ENCODE data around the gene NFIB.

NFIB gene

DNA sequence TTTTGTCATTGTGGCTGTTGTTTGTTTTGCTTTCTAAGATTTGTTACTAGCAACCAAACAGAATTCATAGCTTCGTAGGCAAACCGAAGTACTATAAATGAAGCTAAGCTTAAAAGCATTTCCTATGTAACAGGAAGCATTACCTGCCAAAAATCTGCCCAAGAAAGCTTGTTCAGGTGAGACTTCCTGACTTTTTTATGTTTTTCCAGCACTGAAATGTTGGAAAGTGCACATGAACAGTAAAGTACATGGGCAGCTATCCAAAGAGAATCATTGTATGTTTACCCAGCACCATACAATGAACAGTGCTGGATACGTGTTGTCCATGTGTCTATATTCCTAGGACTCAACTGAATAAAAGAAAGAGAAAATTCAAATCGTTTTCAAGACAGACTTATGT is 247.1 kb downstream of the NFIB start:
- no peaks in the 10 kb centered on the region for H3K27me3 ChIP-seq (ENCODE audit: insufficient read depth, low read depth, severe bottlenecking)
- no peaks in the 10 kb centered on the region for H3K36me3 ChIP-seq
- H3K4me3 ChIP-seq (ENCODE audit: low read depth, low read length), result no peak overlapping the region
- no peak overlapping the region for H3K27ac ChIP-seq
- TF ChIP-seq, protein P1, sequence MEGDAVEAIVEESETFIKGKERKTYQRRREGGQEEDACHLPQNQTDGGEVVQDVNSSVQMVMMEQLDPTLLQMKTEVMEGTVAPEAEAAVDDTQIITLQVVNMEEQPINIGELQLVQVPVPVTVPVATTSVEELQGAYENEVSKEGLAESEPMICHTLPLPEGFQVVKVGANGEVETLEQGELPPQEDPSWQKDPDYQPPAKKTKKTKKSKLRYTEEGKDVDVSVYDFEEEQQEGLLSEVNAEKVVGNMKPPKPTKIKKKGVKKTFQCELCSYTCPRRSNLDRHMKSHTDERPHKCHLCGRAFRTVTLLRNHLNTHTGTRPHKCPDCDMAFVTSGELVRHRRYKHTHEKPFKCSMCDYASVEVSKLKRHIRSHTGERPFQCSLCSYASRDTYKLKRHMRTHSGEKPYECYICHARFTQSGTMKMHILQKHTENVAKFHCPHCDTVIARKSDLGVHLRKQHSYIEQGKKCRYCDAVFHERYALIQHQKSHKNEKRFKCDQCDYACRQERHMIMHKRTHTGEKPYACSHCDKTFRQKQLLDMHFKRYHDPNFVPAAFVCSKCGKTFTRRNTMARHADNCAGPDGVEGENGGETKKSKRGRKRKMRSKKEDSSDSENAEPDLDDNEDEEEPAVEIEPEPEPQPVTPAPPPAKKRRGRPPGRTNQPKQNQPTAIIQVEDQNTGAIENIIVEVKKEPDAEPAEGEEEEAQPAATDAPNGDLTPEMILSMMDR (IDR thresholded peaks at IDR 0.05; ENCODE audit: low read depth, low read length), result no peak
- no peak for DNase-seq
- H3K9me3 ChIP-seq (ENCODE audit: severe bottlenecking), result no peaks in the 10 kb centered on the region

DNA sequence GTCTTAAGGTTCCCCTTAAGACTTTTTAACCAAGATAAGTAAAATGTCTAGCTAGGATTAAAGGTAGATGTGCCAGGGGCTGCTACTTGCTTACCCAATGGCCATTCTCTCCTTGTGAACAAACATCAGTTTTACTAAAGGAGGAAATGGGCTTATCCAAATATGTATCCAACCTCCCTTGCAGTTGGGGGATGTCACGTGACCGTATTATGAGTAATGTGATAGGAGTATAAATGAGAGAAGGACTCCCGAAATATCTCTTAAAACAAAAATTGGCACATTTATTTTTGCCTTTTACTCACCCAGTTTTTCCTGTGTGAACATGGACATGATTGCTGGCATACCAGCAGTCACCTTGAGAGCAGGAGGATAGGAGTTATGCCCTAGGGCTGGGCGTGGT is 247.9 kb downstream of the NFIB start:
- TF ChIP-seq, protein P1 (IDR thresholded peaks at IDR 0.05; ENCODE audit: low read depth, low read length), result no peak
- no peak for DNase-seq

DNA sequence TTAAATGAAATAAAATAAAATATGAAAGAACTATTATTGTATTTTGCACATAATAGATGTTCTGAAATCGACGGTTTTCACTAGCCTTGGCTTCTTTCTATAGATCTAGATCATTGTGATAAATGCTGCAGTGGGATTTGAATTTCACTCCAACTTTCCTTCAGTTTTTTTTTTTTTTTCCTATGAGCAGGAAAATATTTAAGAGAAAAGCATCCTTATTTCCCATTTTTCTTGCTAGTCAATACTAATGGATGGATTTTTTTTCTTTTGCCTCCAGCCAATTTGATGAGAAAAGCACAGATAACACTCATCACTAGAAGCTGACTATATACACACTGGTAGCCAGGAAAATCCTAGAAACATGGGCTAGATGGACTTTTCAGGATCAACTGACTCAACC is 249.0 kb downstream of the NFIB start:
- Histone ChIP-seq H3K27me3 (ENCODE audit: insufficient read depth, low read depth, severe bottlenecking) (no peaks in the 10 kb centered on the region), H3K9me3 (ENCODE audit: severe bottlenecking) (no peaks in the 10 kb centered on the region), H3K36me3 (no peaks in the 10 kb centered on the region), H3K4me3 (ENCODE audit: low read depth, low read length) (no peak overlapping the region), H3K27ac (no peak overlapping the region)
- no peak for DNase-seq
- TF ChIP-seq, protein P1 (IDR thresholded peaks at IDR 0.05; ENCODE audit: low read depth, low read length), result no peak

More for the DNA sequence above, 247.9 kb downstream of the NFIB start:
- Histone ChIP-seq H3K4me3 (ENCODE audit: low read depth, low read length) (no peak overlapping the region), H3K27me3 (ENCODE audit: insufficient read depth, low read depth, severe bottlenecking) (no peaks in the 10 kb centered on the region), H3K36me3 (no peaks in the 10 kb centered on the region), H3K27ac (no peak overlapping the region), H3K9me3 (ENCODE audit: severe bottlenecking) (no peaks in the 10 kb centered on the region)

DNA sequence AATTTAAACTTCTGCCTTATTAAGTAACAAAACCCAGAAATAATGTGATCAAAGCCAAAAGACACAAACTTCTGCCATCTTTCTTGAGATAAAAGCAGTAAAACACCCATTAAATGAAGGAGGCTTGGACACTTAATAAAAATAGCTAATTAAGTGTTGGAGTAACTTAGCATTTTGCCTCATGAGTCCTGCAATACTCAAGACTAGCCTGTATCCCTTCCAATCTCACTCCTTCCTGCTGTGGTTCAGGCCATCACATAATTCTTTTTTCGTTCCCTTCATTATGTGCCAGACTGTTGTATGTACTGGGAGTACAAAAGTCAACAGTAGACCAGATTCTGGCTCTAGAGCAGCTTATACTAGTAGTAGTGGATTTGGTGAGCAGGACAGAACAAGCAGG is 250.2 kb downstream of the NFIB start:
- TF ChIP-seq, protein P1 (IDR thresholded peaks at IDR 0.05; ENCODE audit: low read depth, low read length), result no peak
- Histone ChIP-seq H3K36me3 (no peaks in the 10 kb centered on the region), H3K27me3 (ENCODE audit: insufficient read depth, low read depth, severe bottlenecking) (no peaks in the 10 kb centered on the region), H3K27ac (no peak overlapping the region), H3K4me3 (ENCODE audit: low read depth, low read length) (no peak overlapping the region), H3K9me3 (ENCODE audit: severe bottlenecking) (no peaks in the 10 kb centered on the region)
- no peak for DNase-seq

DNA sequence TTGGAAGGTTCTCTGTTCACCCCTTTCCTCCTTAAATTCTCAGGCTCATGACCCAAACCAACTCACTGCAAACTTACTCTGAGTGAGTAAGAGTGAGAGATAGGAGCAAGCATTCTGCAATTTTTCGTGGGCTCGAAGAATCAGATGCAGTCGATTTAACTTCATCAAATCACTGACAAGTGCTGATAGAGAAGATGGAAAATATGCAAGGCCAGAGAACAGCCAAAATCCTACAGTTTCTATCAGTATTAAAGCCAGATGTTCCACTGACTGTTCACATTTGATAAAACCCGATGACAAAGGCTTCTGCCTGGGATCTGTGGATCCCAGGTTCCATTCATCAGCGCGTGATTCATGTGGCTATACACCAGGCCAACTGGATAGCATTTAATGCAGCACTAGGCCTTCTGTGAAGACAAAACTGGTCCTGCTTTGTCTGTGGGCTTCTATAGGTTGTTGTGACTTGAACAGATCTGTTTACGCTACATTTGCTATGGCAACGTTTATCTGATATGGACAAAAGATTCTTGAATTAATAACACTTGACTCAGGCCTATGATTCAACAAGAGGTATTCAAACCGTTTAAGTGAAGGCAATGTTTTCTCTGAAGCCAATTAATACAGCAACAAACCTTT is 251.2 kb downstream of the NFIB start:
- H3K27ac ChIP-seq, result no peak overlapping the region
- DNase-seq, result no peak
- TF ChIP-seq, protein P1 (IDR thresholded peaks at IDR 0.05; ENCODE audit: low read depth, low read length), result no peak

More for the DNA sequence above, 251.2 kb downstream of the NFIB start:
- Histone ChIP-seq H3K27me3 (ENCODE audit: insufficient read depth, low read depth, severe bottlenecking) (no peaks in the 10 kb centered on the region), H3K4me3 (ENCODE audit: low read depth, low read length) (no peak overlapping the region), H3K9me3 (ENCODE audit: severe bottlenecking) (no peaks in the 10 kb centered on the region), H3K36me3 (no peaks in the 10 kb centered on the region)

All from WERI-Rb-1 (cell line).